IMR-90 (cell line): ENCODE measurements around the gene CD79B. TPM values are rescaled to one million over a fixed set of nuclear protein-coding genes. Genes with fewer than 3 reads are reported as not detected.

Experiments
- ATAC-seq: fragments of 200-7000 bp; cut with Tn5 transposase; 2 replicates; pipeline ENCODE4 v1.9.1; 2020; ENCODE audit warnings: low read depth, mild to moderate bottlenecking, moderate library complexity
- BruUV-seq: library from RNA; stranded (reverse); fragments of 400-500 nt; replicated peaks from 2 replicates; lab custom pipeline; 2021; lab: Mats Ljungman, UMichigan
- CTCF ChIA-PET: fragments of 300-600 bp; formaldehyde crosslinking; extraction: SDS; loops from one replicate; lab custom pipeline; 2021; ENCODE audit warnings: antibody characterized with exemption; lab: Yijun Ruan, JAX
- POLR2A ChIA-PET: fragments of 300-600 bp; sonication (Branson Sonifier 250); formaldehyde crosslinking; loops from one replicate; lab custom pipeline; 2022; ENCODE audit warnings: antibody characterized with exemption; ENCODE audit not compliant: unreplicated experiment; lab: Charles Lee
- DNase-seq: peaks from one replicate; pipeline ENCODE4 v3.0.0; 2013
- H2AFZ ChIP-seq: replicated peaks from 2 replicates; pipeline ENCODE3; 2013; ENCODE audit warnings: low read length, mild to moderate bottlenecking; ENCODE audit not compliant: poor library complexity
- H2AK5ac ChIP-seq: 2 replicates; pipeline ENCODE4 v1.6.1; 2013; ENCODE audit warnings: low read depth, low read length, inconsistent platforms
- H2AK9ac ChIP-seq: replicated peaks from 2 replicates; pipeline ENCODE3; 2013; ENCODE audit warnings: mild to moderate bottlenecking, low read depth, low read length, moderate library complexity; ENCODE audit not compliant: poor library complexity
- H2BK120ac ChIP-seq: 2 replicates; pipeline ENCODE4 v1.6.1; 2013; ENCODE audit warnings: low read depth, low read length, inconsistent platforms
- H2BK15ac ChIP-seq: 3 replicates; pipeline ENCODE4 v1.6.1; 2013; ENCODE audit warnings: low read depth, low read length, inconsistent platforms
- H2BK20ac ChIP-seq: 2 replicates; pipeline ENCODE4 v1.6.1; 2013; ENCODE audit warnings: low read depth, mild to moderate bottlenecking, inconsistent platforms, low read length, moderate library complexity
- H2BK5ac ChIP-seq: 2 replicates; pipeline ENCODE4 v1.6.1; 2013; ENCODE audit warnings: mild to moderate bottlenecking, low read depth, low read length, inconsistent platforms; ENCODE audit not compliant: poor library complexity, severe bottlenecking
- H3K14ac ChIP-seq: replicated peaks from 2 replicates; pipeline ENCODE4 v1.6.1; 2013; ENCODE audit warnings: low read depth, low read length, inconsistent platforms
- H3K18ac ChIP-seq: 2 replicates; pipeline ENCODE4 v1.6.1; 2013; ENCODE audit warnings: low read depth, low read length, control low read depth
- H3K23ac ChIP-seq: 2 replicates; pipeline ENCODE4 v1.6.1; 2013; ENCODE audit warnings: low read depth, low read length, inconsistent platforms
- H3K27ac ChIP-seq: 2 replicates; pipeline ENCODE4 v1.5.1; 2013; ENCODE audit warnings: mild to moderate bottlenecking, control low read depth, low read length; ENCODE audit not compliant: insufficient read depth
- H3K27me3 ChIP-seq: 2 replicates; pipeline ENCODE4 v1.6.1; 2013; ENCODE audit warnings: low read length; ENCODE audit not compliant: control insufficient read depth, insufficient read depth
- H3K36me3 ChIP-seq: 2 replicates; pipeline ENCODE4 v1.6.1; 2013; ENCODE audit warnings: low read length, mixed read lengths; ENCODE audit not compliant: control insufficient read depth, insufficient read depth
- H3K4ac ChIP-seq: 2 replicates; pipeline ENCODE4 v1.6.1; 2013; ENCODE audit warnings: low read depth, low read length, inconsistent platforms
- H3K4me1 ChIP-seq: 2 replicates; pipeline ENCODE4 v1.6.1; 2013; ENCODE audit warnings: low read length, mixed read lengths; ENCODE audit not compliant: control insufficient read depth, insufficient read depth
- H3K4me2 ChIP-seq: 2 replicates; pipeline ENCODE4 v1.6.1; 2013; ENCODE audit warnings: low read depth, mild to moderate bottlenecking, control low read depth, low read length, moderate library complexity
- H3K4me3 ChIP-seq: 2 replicates; pipeline ENCODE4 v1.5.1; 2013; ENCODE audit warnings: low read depth, mild to moderate bottlenecking, control low read depth, low read length, moderate library complexity; ENCODE audit not compliant: insufficient read depth
- H3K56ac ChIP-seq: 2 replicates; pipeline ENCODE4 v1.6.1; 2013; ENCODE audit warnings: low read length, inconsistent platforms; ENCODE audit not compliant: insufficient read depth; ENCODE audit errors: extremely low read depth
- H3K79me1 ChIP-seq, 2 experiments: 2 replicates each; pipeline ENCODE4 v1.6.1; 2013; ENCODE audit warnings: low read length in 2 of 2, inconsistent platforms in 1 of 2, low read depth in 1 of 2
- H3K9ac ChIP-seq: 2 replicates; pipeline ENCODE4 v1.6.1; 2013; ENCODE audit warnings: low read depth, low read length, control low read depth
- H3K9me1 ChIP-seq: 2 replicates; pipeline ENCODE4 v1.6.1; 2013; ENCODE audit warnings: low read length, inconsistent platforms; ENCODE audit not compliant: insufficient read depth
- H3K9me3 ChIP-seq: 2 replicates; pipeline ENCODE4 v1.6.1; 2013; ENCODE audit warnings: low read length; ENCODE audit not compliant: control insufficient read depth, insufficient read depth
- H4K20me1 ChIP-seq: 2 replicates; pipeline ENCODE4 v1.6.1; 2013; ENCODE audit warnings: low read length, inconsistent platforms; ENCODE audit not compliant: insufficient read depth
- H4K5ac ChIP-seq: 2 replicates; pipeline ENCODE4 v1.6.1; 2013; ENCODE audit warnings: mild to moderate bottlenecking, low read depth, low read length, control low read depth
- H4K8ac ChIP-seq, 2 experiments: 2 replicates each; pipeline ENCODE4 v1.6.1; 2013; ENCODE audit warnings: low read depth in 2 of 2, low read length in 2 of 2, control low read depth in 1 of 2, inconsistent platforms in 1 of 2
- H4K91ac ChIP-seq: 2 replicates; pipeline ENCODE4 v1.6.1; 2013; ENCODE audit warnings: low read depth, low read length, inconsistent platforms; ENCODE audit not compliant: insufficient read depth
- BHLHE40 ChIP-seq: fragments of 150-350 bp; IDR thresholded peaks from 2 replicates; pipeline ENCODE4 v1.6.1; 2016; ENCODE audit warnings: mild to moderate bottlenecking, low read depth, low read length
- CEBPB ChIP-seq: IDR thresholded peaks from 2 replicates; pipeline ENCODE4 v1.6.1; 2012; ENCODE audit warnings: low read depth, low read length, improper control_type of control experiment
- CHD1 ChIP-seq: IDR thresholded peaks from 2 replicates; pipeline ENCODE4 v1.6.1; 2012; ENCODE audit warnings: low read depth, low read length, improper control_type of control experiment
- FOS ChIP-seq: fragments of 150-350 bp; IDR thresholded peaks from 2 replicates; pipeline ENCODE4 v1.6.1; 2016; ENCODE audit warnings: low read depth, low read length
- MAFK ChIP-seq: IDR thresholded peaks from 2 replicates; pipeline ENCODE4 v1.6.1; 2012; ENCODE audit warnings: low read depth, low read length, improper control_type of control experiment
- MAZ ChIP-seq: IDR thresholded peaks from 2 replicates; pipeline ENCODE4 v1.6.1; 2012; ENCODE audit warnings: low read depth, mild to moderate bottlenecking, low read length, improper control_type of control experiment, moderate library complexity, borderline replicate concordance
- MXI1 ChIP-seq: IDR thresholded peaks from 2 replicates; pipeline ENCODE4 v1.6.1; 2012; ENCODE audit warnings: low read depth, mild to moderate bottlenecking, low read length, moderate library complexity, borderline replicate concordance
- NFE2L2 ChIP-seq: fragments of 150-350 bp; IDR thresholded peaks from 2 replicates; pipeline ENCODE4 v1.6.1; 2016; ENCODE audit warnings: low read depth, mild to moderate bottlenecking, low read length
- POLR2A ChIP-seq: IDR thresholded peaks from 2 replicates; pipeline ENCODE4 v1.6.1; 2012; ENCODE audit warnings: mild to moderate bottlenecking, low read depth, low read length
- RAD21 ChIP-seq: IDR thresholded peaks from 2 replicates; pipeline ENCODE4 v1.6.1; 2012; ENCODE audit warnings: low read length, improper control_type of control experiment
- RCOR1 ChIP-seq: IDR thresholded peaks from 2 replicates; pipeline ENCODE4 v1.6.1; 2012; ENCODE audit warnings: mild to moderate bottlenecking, low read length, improper control_type of control experiment; ENCODE audit not compliant: insufficient replicate concordance
- RFX5 ChIP-seq: IDR thresholded peaks from 2 replicates; pipeline ENCODE4 v1.8.0; 2012; ENCODE audit warnings: low read depth, mild to moderate bottlenecking, low read length, moderate library complexity
- SMC3 ChIP-seq: fragments of 150-350 bp; IDR thresholded peaks from 2 replicates; pipeline ENCODE4 v1.6.1; 2016; ENCODE audit warnings: low read depth, mild to moderate bottlenecking, antibody characterized with exemption, low read length, moderate library complexity
- WGBS, 2 experiments: methylation state at CpG; one replicate each; pipeline versions ENCODE4 v1.1.5 to v1.1.7; 2013; ENCODE audit warnings: missing lambda C conversion rate in 2 of 2; ENCODE audit not compliant: insufficient read length in 1 of 2; ENCODE audit errors: extremely low coverage in 2 of 2; 5-methylcytosine and 5-hydroxymethylcytosine counted together
- dilution Hi-C: fragments of 300-500 bp; cut with HindIII; formaldehyde crosslinking; loops from one replicate; pipeline ENCODE4 v1.14.3; 2018; ENCODE audit warnings: low sequenced_read_pairs; ENCODE audit not compliant: unreplicated experiment
- in situ Hi-C: fragments of 300-500 bp; cut with MboI; formaldehyde crosslinking; loops from 3 replicates; pipeline ENCODE4 v1.14.3; 2019; ENCODE audit warnings: low sequenced_read_pairs, inconsistent platforms, mixed read lengths
- intact Hi-C: fragments of 100-400 bp; cut with micrococcal nuclease; formaldehyde crosslinking; loops from 2 replicates; pipeline ENCODE4 v1.10.0; 2022
- polyA plus RNA-seq, 3 experiments: library from polyadenylated mRNA; depleted of rRNA; stranded (reverse); fragments of >200 nt; gene quantifications; 2 replicates each; pipeline ENCODE4 v1.2.3, GENCODE V29; 2012; ENCODE audit warnings: low replicate concordance in 1 of 3
- total RNA-seq: library from RNA; depleted of rRNA; stranded (reverse); fragments of >200 nt; gene quantifications from 2 replicates; pipeline ENCODE4 v1.2.3, GENCODE V29; 2012
- TF ChIP-seq, protein P1 (sequence below): conservative IDR thresholded peaks from 2 replicates; pipeline ENCODE4 v1.5.1; 2012; ENCODE audit warnings: mild to moderate bottlenecking, low read depth, low read length, improper control_type of control experiment
- TF ChIP-seq, protein P2 (sequence below): fragments of 150-350 bp; IDR thresholded peaks from 2 replicates; pipeline ENCODE4 v1.6.1; 2017; ENCODE audit warnings: mild to moderate bottlenecking, antibody characterized with exemption, low read length, low read depth
- TF ChIP-seq, protein P3 (sequence below): fragments of 150-350 bp; IDR thresholded peaks from 2 replicates; pipeline ENCODE4 v1.6.1; 2016; ENCODE audit warnings: low read depth, mild to moderate bottlenecking, low read length, moderate library complexity, borderline replicate concordance

CD79B gene
- total and polyA plus RNA-seq, 2 of the 4 experiments (the other 2 are of a cell fraction): not detected

DNA sequence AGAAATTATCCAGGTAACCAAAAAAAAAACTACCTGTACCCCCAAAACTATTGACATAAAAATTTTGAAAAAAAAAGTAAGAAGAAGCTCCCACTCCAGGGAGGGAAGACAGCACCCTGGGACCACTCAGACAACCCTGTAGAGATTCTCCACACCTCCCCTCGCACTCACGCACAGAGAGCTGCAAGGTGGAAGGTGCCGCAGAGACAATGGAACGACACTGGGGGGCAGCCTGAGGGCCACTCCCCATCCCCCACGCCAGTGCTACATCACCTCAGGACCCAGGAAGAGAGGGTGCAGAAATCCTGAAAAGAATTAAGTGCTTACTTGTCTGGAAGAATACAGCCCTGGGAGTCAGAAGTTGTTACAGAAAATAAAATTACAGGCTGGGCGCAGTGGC lies 5.2 kb upstream of the CD79B start:
- ATAC-seq (no peak), DNase-seq (no peak)
- Histone ChIP-seq H3K9me3 (no peaks in the 10 kb centered on the region; the same call in 1 of the 2 replicates), H3K56ac (no peak overlapping the region), H2BK5ac (no peak overlapping the region), H3K18ac (no peak overlapping the region), H3K4me3 (no peak overlapping the region), H4K5ac (no peak overlapping the region), H3K27me3 (peaks cover 38% of the 10 kb centered on the region), H3K79me1 (no peaks in the 10 kb centered on the region), H3K14ac (no peak overlapping the region), H3K4me2 (no peak overlapping the region), H2AK5ac (no peak overlapping the region), H2BK120ac (no peak overlapping the region), H4K91ac (no peak overlapping the region), H3K36me3 (no peaks in the 10 kb centered on the region), H2BK20ac (no peak overlapping the region), H3K23ac (no peak overlapping the region), H2BK15ac (no peak overlapping the region), H3K27ac (no peak overlapping the region), H4K8ac (no peak overlapping the region), H4K20me1 (no peaks in the 10 kb centered on the region), H2AK9ac (no peak overlapping the region), H3K4ac (no peak overlapping the region), H3K4me1 (no peaks in the 10 kb centered on the region), H3K9me1 (no peaks in the 10 kb centered on the region), H2AFZ (no peak overlapping the region), H3K9ac (no peak overlapping the region)
- intact Hi-C loops: no loop called here
- no CpG with 5 or more reads among the region's 6 CpGs for WGBS, 2 experiments
- dilution Hi-C loops: no loop called here
- CTCF ChIA-PET: interaction anchor here (0.6 to 0.7 kb wide), 3 partner anchors 16 to 194 kb away, joined by 3 to 5 read pairs (median 4); no protein-coding TSS in a partner anchor
- TF ChIP-seq CHD1 (no peak), CEBPB (no peak), RAD21 (no peak), MAFK (no peak), MAZ (no peak), FOS (no peak), RCOR1 (no peak), MXI1 (no peak), POLR2A (no peak), NFE2L2 (no peak), SMC3 (no peak), RFX5 (no peak), BHLHE40 (no peak)
- TF ChIP-seq, protein P1, sequence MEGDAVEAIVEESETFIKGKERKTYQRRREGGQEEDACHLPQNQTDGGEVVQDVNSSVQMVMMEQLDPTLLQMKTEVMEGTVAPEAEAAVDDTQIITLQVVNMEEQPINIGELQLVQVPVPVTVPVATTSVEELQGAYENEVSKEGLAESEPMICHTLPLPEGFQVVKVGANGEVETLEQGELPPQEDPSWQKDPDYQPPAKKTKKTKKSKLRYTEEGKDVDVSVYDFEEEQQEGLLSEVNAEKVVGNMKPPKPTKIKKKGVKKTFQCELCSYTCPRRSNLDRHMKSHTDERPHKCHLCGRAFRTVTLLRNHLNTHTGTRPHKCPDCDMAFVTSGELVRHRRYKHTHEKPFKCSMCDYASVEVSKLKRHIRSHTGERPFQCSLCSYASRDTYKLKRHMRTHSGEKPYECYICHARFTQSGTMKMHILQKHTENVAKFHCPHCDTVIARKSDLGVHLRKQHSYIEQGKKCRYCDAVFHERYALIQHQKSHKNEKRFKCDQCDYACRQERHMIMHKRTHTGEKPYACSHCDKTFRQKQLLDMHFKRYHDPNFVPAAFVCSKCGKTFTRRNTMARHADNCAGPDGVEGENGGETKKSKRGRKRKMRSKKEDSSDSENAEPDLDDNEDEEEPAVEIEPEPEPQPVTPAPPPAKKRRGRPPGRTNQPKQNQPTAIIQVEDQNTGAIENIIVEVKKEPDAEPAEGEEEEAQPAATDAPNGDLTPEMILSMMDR: no peak
- TF ChIP-seq, protein P2, sequence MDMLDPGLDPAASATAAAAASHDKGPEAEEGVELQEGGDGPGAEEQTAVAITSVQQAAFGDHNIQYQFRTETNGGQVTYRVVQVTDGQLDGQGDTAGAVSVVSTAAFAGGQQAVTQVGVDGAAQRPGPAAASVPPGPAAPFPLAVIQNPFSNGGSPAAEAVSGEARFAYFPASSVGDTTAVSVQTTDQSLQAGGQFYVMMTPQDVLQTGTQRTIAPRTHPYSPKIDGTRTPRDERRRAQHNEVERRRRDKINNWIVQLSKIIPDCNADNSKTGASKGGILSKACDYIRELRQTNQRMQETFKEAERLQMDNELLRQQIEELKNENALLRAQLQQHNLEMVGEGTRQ: no peak
- TF ChIP-seq, protein P3, sequence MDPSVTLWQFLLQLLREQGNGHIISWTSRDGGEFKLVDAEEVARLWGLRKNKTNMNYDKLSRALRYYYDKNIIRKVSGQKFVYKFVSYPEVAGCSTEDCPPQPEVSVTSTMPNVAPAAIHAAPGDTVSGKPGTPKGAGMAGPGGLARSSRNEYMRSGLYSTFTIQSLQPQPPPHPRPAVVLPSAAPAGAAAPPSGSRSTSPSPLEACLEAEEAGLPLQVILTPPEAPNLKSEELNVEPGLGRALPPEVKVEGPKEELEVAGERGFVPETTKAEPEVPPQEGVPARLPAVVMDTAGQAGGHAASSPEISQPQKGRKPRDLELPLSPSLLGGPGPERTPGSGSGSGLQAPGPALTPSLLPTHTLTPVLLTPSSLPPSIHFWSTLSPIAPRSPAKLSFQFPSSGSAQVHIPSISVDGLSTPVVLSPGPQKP: no peak
- POLR2A ChIA-PET: no interaction called here
- BruUV-seq: no TSS peak
- in situ Hi-C loops: no loop called here
